ENCODE results near the gene MRTO4. TPM values are rescaled to one million over a fixed set of nuclear protein-coding genes. Genes with fewer than 3 reads are reported as not detected.

MRTO4 gene
- total RNA-seq, 1 experiment from 2014 or later, result 90.1 TPM

GRCh38 chr1:19209439-19209989 is 42.1 kb upstream of the MRTO4 start:
- Histone ChIP-seq H3K4me1 (ENCODE audit: control insufficient read depth, insufficient read depth, low read length) (peaks cover 33% of the 10 kb centered on the region), H3K9me3 (ENCODE audit: control insufficient read depth, insufficient read depth, low read depth, low read length) (no peaks in the 10 kb centered on the region), H3K27me3 (ENCODE audit: control insufficient read depth, insufficient read depth, low read length) (no peaks in the 10 kb centered on the region), H3K4me3 (ENCODE audit: low read depth in 2 of 2, low read length in 2 of 2) (peak overlapping the region; percentile 81 to 90), H3K27ac (ENCODE audit: low read length) (peak overlapping the region; percentile 98), H3K36me3 (ENCODE audit: control insufficient read depth, insufficient read depth, low read length) (peaks cover 21% of the 10 kb centered on the region)
- ChIA-PET CTCF (no interaction called here), POLR2A (interaction anchor here (0.6 to 0.7 kb wide), 2 partner anchors 10 to 29 kb away, joined by 4 to 7 read pairs; no protein-coding TSS in a partner anchor)
- in situ Hi-C loops (cut with HindIII; ENCODE audit: low pct_unique_long_range_greater_than_20kb, low sequenced_read_pairs), result no loop called here
- TF ChIP-seq TCF7L2 (IDR thresholded peaks at IDR 0.05; ENCODE audit: low read depth, low read length) (no peak), CTCF (IDR thresholded peaks at IDR 0.05) (no peak), SIN3A (IDR thresholded peaks at IDR 0.05; ENCODE audit: borderline replicate concordance, insufficient read depth, low read depth, low read length) (0 out of 2 replicates have a peak, but pooled peaks have one; percentile 35)
- no TSS peak for BruUV-seq (replicated peaks)
- DNase-seq (ENCODE audit: low read depth, low spot score) (no peak), ATAC-seq (peak; percentile 42)
- intact Hi-C loops (cut with micrococcal nuclease; ENCODE audit: unreplicated experiment), result no loop called here

- intact Hi-C loops (cut with micrococcal nuclease; ENCODE audit: unreplicated experiment) (no loop called here), in situ Hi-C loops (cut with HindIII; ENCODE audit: low pct_unique_long_range_greater_than_20kb, low sequenced_read_pairs) (no loop called here)
- no peaks in the 10 kb centered on the region for H3K9me3 ChIP-seq (ENCODE audit: control insufficient read depth, insufficient read depth, low read depth, low read length)
- BruUV-seq (replicated peaks), result no TSS peak
- ATAC-seq (peak; percentile 94), DNase-seq (ENCODE audit: low read depth, low spot score) (peak; percentile 89)
- ChIA-PET CTCF (no interaction called here), POLR2A (no interaction called here)
- H3K4me3 ChIP-seq (ENCODE audit: low read depth in 2 of 2, low read length in 2 of 2), result peak within 1 kb of the TSS; percentile 81 to 90
- H3K27ac ChIP-seq (ENCODE audit: low read length), result peak within 1 kb of the TSS; percentile 98
- peaks cover 21% of the 10 kb centered on the region for H3K36me3 ChIP-seq (ENCODE audit: control insufficient read depth, insufficient read depth, low read length)
- H3K27me3 ChIP-seq (ENCODE audit: control insufficient read depth, insufficient read depth, low read length), result no peaks in the 10 kb centered on the region
- TF ChIP-seq TCF7L2 (IDR thresholded peaks at IDR 0.05; ENCODE audit: low read depth, low read length), result peak; percentile 88
- TF ChIP-seq SIN3A (IDR thresholded peaks at IDR 0.05; ENCODE audit: borderline replicate concordance, insufficient read depth, low read depth, low read length), result 0 out of 2 replicates have a peak, but pooled peaks have one; percentile 7
- TF ChIP-seq REST (IDR thresholded peaks at IDR 0.05; ENCODE audit: insufficient read depth in 1 of 2, low read depth in 2 of 2, low read length in 1 of 2), result 0 out of 4 replicates have a peak, but pooled peaks of 1 of the 2 experiments have one; percentile 61
- TF ChIP-seq CTCF (IDR thresholded peaks at IDR 0.05), result no peak
- TF ChIP-seq POLR2AphosphoS5 (IDR thresholded peaks at IDR 0.05; ENCODE audit: low read depth, low read length), result peak; percentile 93
- peaks cover 28% of the 10 kb centered on the region for H3K4me1 ChIP-seq (ENCODE audit: control insufficient read depth, insufficient read depth, low read length)
These were observed 41.4 kb upstream of the MRTO4 start, which contains the start of gene UBR4 for GRCh38 chr1:19209990-19210771. Gene UBR4 (minus strand): TSS chr1:19210266. CDS start chr1:19210248, 18 bp downstream.
